ENCODE measurements around the gene CIAO2A.

- TF ChIP-seq POLR2A (IDR thresholded peaks at IDR 0.05) (no peak), POLR2AphosphoS5 (IDR thresholded peaks at IDR 0.05) (no peak)
Observed at GRCh38 chr15:64131547-64131946, 37.9 kb upstream of the CIAO2A start.
